HS-27A (cell line): ENCODE results near the gene SLC5A11.
A peak's percentile ranks its signal among the peaks of the same experiment; 100 is the strongest.
"Not testable (repeated sequence)": the region's sequence is repeated elsewhere in the genome, so short reads cannot be mapped to it uniquely, and the experiment has no call there.

ENCODE experiments used
- DNase-seq: peaks from one replicate; pipeline ENCODE4 v3.0.0-alpha.2; 2012; ENCODE audit warnings: low read depth, missing footprints

SLC5A11 gene

GRCh38 chr16:24836836-24837235 is 8.9 kb upstream of the SLC5A11 start:
- DNase-seq, result no peak

- no peak for DNase-seq
Measured at GRCh38 chr16:24837969-24838368, 7.8 kb upstream of the SLC5A11 start.

- no peak for DNase-seq
Measured at GRCh38 chr16:24838554-24839266, 7.1 kb upstream of the SLC5A11 start.

GRCh38 chr16:24839347-24839972 is 6.3 kb upstream of the SLC5A11 start:
- no peak for DNase-seq

- DNase-seq, result no peak
Measured at GRCh38 chr16:24841291-24841690, 4.5 kb upstream of the SLC5A11 start.

- DNase-seq, result no peak
Measured at GRCh38 chr16:24844101-24845030, 1.4 kb upstream of the SLC5A11 start.

GRCh38 chr16:24845031-24845365 is 765 bp upstream of the SLC5A11 start:
- DNase-seq, result not testable (repeated sequence)

GRCh38 chr16:24846548-24847357 is 990 bp downstream of the SLC5A11 start:
- DNase-seq, result no peak

GRCh38 chr16:24847358-24847664 is 1.5 kb downstream of the SLC5A11 start:
- no peak for DNase-seq

GRCh38 chr16:24848065-24848464 is 2.3 kb downstream of the SLC5A11 start:
- peak; percentile 48 for DNase-seq

GRCh38 chr16:24849641-24850040 is 3.9 kb downstream of the SLC5A11 start:
- DNase-seq, result no peak

GRCh38 chr16:24850289-24850938 is 4.7 kb downstream of the SLC5A11 start:
- no peak for DNase-seq

- DNase-seq, result no peak
Measured at GRCh38 chr16:24851700-24852099, 5.9 kb downstream of the SLC5A11 start.

GRCh38 chr16:24852281-24852721 is 6.5 kb downstream of the SLC5A11 start:
- DNase-seq, result no peak

- DNase-seq, result no peak
Measured at GRCh38 chr16:24853169-24853824, 7.5 kb downstream of the SLC5A11 start.

GRCh38 chr16:24853830-24854229 is 8.1 kb downstream of the SLC5A11 start:
- DNase-seq, result no peak

- no peak for DNase-seq
Measured at GRCh38 chr16:24854607-24855171, 8.9 kb downstream of the SLC5A11 start.

GRCh38 chr16:24855678-24856077 is 9.9 kb downstream of the SLC5A11 start:
- no peak for DNase-seq

- DNase-seq, result not testable (repeated sequence)
Measured at GRCh38 chr16:24856871-24857270, 11.1 kb downstream of the SLC5A11 start.

GRCh38 chr16:24858219-24859041 is 12.7 kb downstream of the SLC5A11 start:
- DNase-seq, result no peak
